Vagina (tissue), 2 donors: ENCODE results near the gene HDC.

Source experiments
- POLR2A ChIP-seq, 2 donors: fragments of 450-650 bp; IDR thresholded peaks; one replicate each; pipeline ENCODE4 v1.6.1; 2017; ENCODE audit warnings: antibody characterized with exemption in 2 of 2, mild to moderate bottlenecking in 2 of 2, moderate library complexity in 2 of 2
- POLR2AphosphoS5 ChIP-seq, 2 donors: sonication (generic); formaldehyde crosslinking; IDR thresholded peaks; one replicate each; pipeline ENCODE4 v1.9.0; 2017; ENCODE audit warnings: antibody characterized with exemption in 2 of 2, mild to moderate bottlenecking in 2 of 2, low read depth in 1 of 2; ENCODE audit not compliant: insufficient read depth in 1 of 2
- TF ChIP-seq, protein P1 (sequence below), 3 experiments: fragments of 450-650 bp in 2 of 3; fragments of 200-600 bp in 1 of 3; sonication (generic) in 1 of 3; IDR thresholded peaks; one replicate each; pipeline ENCODE4 v1.5.1; 2017 to 2019; ENCODE audit warnings: antibody characterized with exemption in 3 of 3, mild to moderate bottlenecking in 2 of 3, moderate library complexity in 2 of 3

DNA sequence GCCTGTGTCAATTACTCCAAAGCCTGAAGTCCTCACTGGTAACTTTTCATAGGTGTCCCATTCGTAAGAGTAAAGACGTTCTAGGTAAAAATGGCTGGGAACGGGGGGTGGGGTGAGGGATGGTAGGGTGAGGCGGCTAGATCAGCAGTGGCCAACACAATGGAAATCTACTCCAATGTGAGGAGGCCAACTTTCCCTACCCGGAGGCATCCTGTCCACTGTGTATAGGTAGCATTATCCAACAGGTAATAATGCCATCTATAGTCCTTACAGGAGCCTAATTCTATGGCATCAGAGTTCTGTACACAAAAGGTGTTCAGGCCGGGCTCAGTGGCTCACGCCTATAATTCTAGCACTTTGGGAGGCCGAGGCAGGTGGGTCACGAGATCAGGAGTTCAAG is 29.1 kb downstream of the HDC start:
- TF ChIP-seq, protein P1, sequence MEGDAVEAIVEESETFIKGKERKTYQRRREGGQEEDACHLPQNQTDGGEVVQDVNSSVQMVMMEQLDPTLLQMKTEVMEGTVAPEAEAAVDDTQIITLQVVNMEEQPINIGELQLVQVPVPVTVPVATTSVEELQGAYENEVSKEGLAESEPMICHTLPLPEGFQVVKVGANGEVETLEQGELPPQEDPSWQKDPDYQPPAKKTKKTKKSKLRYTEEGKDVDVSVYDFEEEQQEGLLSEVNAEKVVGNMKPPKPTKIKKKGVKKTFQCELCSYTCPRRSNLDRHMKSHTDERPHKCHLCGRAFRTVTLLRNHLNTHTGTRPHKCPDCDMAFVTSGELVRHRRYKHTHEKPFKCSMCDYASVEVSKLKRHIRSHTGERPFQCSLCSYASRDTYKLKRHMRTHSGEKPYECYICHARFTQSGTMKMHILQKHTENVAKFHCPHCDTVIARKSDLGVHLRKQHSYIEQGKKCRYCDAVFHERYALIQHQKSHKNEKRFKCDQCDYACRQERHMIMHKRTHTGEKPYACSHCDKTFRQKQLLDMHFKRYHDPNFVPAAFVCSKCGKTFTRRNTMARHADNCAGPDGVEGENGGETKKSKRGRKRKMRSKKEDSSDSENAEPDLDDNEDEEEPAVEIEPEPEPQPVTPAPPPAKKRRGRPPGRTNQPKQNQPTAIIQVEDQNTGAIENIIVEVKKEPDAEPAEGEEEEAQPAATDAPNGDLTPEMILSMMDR (IDR thresholded peaks at IDR 0.05): no peak
- TF ChIP-seq POLR2A (IDR thresholded peaks at IDR 0.05) (no peak), POLR2AphosphoS5 (IDR thresholded peaks at IDR 0.05; ENCODE audit: insufficient read depth in 1 of 2, low read depth in 1 of 2) (no peak)
